Activated T-cell treated with anti-CD3 and anti-CD28 coated beads, Interleukin-2, amount 50 U/mL, for 4 hours (primary cell): ENCODE measurements around the gene KMT5C. TPM values are rescaled to one million over a fixed set of nuclear protein-coding genes. Genes with fewer than 3 reads are reported as not detected.
"Not testable (repeated sequence)": the region's sequence is repeated elsewhere in the genome, so short reads cannot be mapped to it uniquely, and the experiment has no call there.

ENCODE experiments used
- ATAC-seq, 2 donors: fragments of 200-7000 bp; cut with Tn5 transposase; one replicate each; pipeline ENCODE4 v1.10.0; 2021
- DNase-seq: peaks from one replicate; pipeline ENCODE4 v3.0.0-alpha.2; 2020
- H3K27me3 Mint-ChIP-seq: one replicate; pipeline ENCODE4 v1.8.0; 2021; ENCODE audit warnings: low read depth, mixed read lengths
- H3K36me3 Mint-ChIP-seq: one replicate; pipeline ENCODE4 v1.8.0; 2022; ENCODE audit warnings: mixed read lengths; ENCODE audit not compliant: insufficient read depth
- H3K4me1 Mint-ChIP-seq: one replicate; pipeline ENCODE4 v1.8.0; 2021; ENCODE audit warnings: low read depth, mixed read lengths
- H3K4me3 Mint-ChIP-seq: one replicate; pipeline ENCODE4 v1.8.0; 2021; ENCODE audit warnings: mild to moderate bottlenecking, moderate library complexity, mixed read lengths
- H3K9me3 Mint-ChIP-seq: one replicate; pipeline ENCODE4 v1.8.0; 2021; ENCODE audit warnings: mixed read lengths
- total RNA-seq, 3 donors: library from RNA; stranded (reverse); gene quantifications; one replicate each; pipeline ENCODE4 v1.2.1, GENCODE V29; 2021

Gene KMT5C
- total RNA-seq, 3 donors from 2014 or later: 8.1 to 9.2 (median 8.6) TPM

DNA sequence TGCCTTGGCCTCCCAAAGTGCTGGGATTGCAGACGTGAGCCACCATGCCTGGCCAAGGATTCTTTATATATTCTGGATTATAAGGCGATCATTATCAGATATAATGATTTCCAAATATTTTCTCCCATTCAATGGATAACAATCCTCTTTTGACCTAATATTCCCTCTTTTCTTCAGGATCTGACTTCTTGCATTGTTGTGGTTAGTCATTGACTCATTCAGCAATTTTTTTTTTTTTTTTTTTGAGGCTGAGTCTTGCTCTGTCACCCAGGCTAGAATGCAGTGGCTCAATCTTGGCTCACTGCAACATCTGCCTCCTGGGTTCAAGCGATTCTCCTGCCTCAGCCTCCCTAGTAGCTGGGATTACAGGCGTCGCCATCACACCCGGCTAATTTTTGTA, 9.9 kb upstream of the KMT5C start:
- not testable (repeated sequence) for H3K9me3 Mint-ChIP-seq, H3K36me3 Mint-ChIP-seq, ATAC-seq, DNase-seq, H3K4me1 Mint-ChIP-seq, H3K4me3 Mint-ChIP-seq
- H3K27me3 Mint-ChIP-seq: peaks cover 13% of the 10 kb centered on the region

DNA sequence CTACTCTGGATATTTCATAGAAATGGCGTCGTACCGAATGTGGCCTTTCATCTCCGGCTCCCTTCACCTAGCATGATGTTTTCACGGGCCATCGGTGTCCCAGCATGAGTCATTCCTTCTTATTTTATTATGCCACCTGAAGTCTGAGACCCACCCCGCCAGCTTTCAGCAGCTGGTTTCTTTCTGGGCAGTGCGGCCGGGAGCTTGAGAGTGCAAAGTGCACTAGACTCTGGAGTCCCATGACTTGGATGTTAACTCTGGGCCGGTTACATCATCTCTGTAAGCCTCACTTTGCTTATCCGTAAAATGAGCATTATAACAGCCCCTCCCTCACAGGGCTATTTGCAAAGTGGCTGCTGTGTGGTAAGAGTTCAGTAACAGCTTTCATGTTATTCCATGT, 5.8 kb upstream of the KMT5C start:
- no peak for ATAC-seq
- Mint-ChIP-seq H3K27me3 (peaks cover 14% of the 10 kb centered on the region), H3K9me3 (no peaks in the 10 kb centered on the region), H3K4me1 (peaks cover 5% of the 10 kb centered on the region), H3K36me3 (no peaks in the 10 kb centered on the region), H3K4me3 (no peak overlapping the region)
- no peak for DNase-seq

DNA sequence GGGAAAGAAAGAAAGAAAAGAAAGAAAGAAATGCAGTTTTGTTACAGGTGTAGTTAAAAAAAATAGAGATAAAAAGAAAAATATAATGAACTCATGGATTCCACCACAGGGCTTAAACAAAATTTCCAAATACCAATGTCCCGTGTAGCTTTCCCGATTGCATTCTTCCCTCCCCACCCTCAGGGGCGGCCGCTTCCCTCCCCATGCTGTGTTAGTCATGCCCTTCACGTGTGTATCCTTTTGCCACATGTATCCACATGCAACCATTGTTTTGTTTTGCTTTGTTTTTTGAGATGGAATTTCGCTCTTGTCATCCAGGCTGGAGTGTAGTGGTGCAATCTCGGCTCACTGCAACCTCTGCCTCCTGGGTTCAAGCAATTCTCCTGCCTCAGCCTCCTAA, 3.6 kb upstream of the KMT5C start:
- Mint-ChIP-seq H3K9me3 (no peaks in the 10 kb centered on the region), H3K36me3 (no peaks in the 10 kb centered on the region), H3K4me1 (peaks cover 18% of the 10 kb centered on the region), H3K27me3 (peaks cover 12% of the 10 kb centered on the region), H3K4me3 (no peak overlapping the region)
- DNase-seq (no peak), ATAC-seq (no peak)

DNA sequence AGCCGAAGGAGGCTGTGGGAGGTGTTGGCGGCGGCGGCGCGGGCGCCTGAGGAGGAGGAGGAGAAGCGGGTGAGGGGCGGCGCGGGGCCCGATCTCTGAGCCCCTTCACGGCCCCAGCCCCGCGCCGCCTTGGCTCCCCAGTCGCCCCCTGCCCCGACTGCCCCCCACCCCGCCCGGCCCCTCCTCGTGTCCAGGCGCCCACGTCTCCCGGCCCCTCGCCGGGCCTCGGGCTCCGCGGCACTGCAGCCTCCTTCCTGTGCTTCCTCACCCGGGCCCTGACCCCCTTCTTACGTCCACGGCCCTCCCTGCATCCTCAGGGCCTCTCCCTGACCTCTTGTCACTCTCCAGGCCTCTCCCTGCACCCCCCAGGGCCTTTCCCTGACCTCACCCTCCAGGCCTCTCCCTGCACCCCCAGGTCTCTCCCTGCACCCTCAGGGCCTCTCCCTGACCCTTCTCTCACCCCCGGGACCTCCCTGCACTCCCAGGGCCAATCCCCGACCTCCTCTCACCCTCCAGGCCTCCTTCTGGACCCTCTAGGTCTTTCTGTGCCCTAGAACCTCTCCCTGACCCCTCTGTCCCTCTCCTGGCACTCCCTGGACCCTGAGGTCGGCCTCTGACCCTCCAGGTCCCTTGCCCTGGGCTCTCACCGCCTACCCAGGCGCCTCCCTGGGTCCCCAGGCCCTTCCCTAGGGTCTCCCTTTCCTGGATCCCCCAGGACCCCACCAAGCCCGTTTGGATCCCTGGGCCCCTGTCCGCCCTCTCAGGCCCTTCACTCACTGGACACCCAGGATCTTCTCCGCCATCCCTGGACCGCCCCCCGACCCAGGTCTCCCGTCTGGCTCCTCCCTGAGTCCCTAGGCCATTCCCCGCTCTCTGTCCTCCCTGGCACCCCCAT, 460 bp downstream of the KMT5C start:
- peaks cover under 1% of the 10 kb centered on the region for H3K27me3 Mint-ChIP-seq
- no peaks in the 10 kb centered on the region for H3K9me3 Mint-ChIP-seq
- no peak for DNase-seq
- H3K4me1 Mint-ChIP-seq: peaks cover 22% of the 10 kb centered on the region
- ATAC-seq: no peak
- peaks cover 3% of the 10 kb centered on the region for H3K36me3 Mint-ChIP-seq
- peak overlapping the region; percentile 89 for H3K4me3 Mint-ChIP-seq

DNA sequence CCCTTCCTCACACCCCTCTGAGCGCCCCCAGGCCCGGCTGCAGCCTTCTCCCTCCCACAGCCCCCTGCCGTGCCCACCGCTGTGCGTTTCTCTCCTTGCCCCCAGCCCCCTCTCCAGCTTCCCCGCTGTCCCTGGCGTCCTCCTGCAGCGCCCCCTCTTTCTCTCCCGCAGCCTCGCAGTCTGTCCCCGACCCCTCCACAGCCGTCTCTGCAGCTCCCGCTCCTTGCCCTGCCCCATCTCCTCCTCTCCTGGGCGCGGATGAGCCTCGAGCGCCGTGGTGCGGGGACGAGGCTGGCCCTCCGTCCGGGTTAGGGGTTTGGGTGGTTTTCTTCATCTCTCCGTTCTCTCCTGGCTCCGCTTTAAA, 1.1 kb downstream of the KMT5C start:
- no peaks in the 10 kb centered on the region for H3K9me3 Mint-ChIP-seq
- DNase-seq (no peak), ATAC-seq (no peak)
- H3K4me1 Mint-ChIP-seq: peaks cover 22% of the 10 kb centered on the region
- no peaks in the 10 kb centered on the region for H3K27me3 Mint-ChIP-seq
- peaks cover 6% of the 10 kb centered on the region for H3K36me3 Mint-ChIP-seq
- peak overlapping the region; percentile 80 for H3K4me3 Mint-ChIP-seq

DNA sequence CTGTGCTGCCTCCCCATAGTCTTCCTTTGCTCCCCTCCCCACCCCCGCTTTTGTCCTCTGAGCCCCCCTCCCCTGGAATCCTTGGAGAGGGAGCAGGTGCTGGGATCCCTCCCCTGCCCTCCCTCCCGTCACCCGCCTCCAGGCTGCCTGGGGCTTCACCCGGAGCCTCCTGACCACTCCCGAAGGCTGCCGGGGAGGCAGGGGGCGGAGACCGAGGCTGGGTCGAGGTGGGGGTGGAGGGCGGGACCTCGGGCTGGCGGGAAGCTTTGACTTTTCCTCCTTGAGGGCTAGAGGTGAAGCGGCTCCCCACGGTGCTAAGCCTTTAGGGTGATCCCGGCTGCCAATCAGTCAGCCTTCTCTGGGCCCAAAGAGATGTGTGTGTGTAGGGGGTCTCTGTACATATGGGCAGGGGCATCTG, 1.5 kb downstream of the KMT5C start:
- Mint-ChIP-seq H3K4me3 (peak overlapping the region; percentile 80), H3K9me3 (no peaks in the 10 kb centered on the region), H3K27me3 (no peaks in the 10 kb centered on the region), H3K36me3 (peaks cover 6% of the 10 kb centered on the region), H3K4me1 (peaks cover 22% of the 10 kb centered on the region)
- DNase-seq (peak; percentile 29), ATAC-seq (no peak)

DNA sequence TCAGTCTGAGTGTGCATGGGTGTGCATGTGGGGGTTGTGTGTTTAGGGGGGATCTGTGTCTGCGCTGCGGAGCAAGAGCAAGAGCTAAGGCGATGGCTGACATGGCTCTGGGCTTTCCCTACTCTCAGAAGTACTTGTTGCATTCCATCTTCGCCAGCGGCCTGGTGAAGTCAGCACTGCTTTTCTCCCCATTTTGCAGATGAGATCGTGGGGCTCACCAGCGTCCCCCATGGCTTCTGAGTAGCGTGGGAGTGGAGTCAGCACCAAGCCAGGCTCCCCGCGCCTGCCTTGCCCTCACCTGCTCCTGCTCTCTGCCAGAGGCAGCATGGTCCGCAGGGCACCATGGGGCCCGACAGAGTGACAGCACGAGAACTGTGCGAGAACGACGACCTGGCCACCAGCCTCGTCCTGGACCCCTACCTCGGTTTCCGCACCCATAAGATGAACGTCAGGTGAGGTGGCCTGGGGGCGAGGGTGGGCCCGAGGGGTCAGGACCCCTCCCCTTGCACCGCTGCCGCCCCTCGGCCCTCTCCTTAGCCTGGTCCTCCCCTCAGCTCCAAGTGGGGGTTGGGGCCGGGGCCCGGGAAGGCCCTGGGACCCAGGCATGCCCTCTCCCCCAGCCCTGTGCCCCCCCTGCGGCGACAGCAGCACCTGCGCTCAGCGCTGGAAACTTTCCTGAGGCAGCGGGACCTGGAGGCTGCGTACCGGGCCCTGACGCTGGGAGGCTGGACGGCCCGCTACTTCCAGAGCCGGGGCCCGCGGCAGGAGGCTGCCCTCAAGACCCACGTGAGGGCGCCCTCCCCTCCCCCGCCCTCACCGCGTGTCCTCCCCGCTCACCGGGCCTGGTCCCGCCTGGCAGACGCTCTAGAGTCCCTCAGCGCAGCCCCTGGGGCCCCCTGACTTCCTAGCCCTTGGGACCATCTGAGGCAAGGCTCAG, 2.2 kb downstream of the KMT5C start:
- H3K4me1 Mint-ChIP-seq: peaks cover 22% of the 10 kb centered on the region

DNA sequence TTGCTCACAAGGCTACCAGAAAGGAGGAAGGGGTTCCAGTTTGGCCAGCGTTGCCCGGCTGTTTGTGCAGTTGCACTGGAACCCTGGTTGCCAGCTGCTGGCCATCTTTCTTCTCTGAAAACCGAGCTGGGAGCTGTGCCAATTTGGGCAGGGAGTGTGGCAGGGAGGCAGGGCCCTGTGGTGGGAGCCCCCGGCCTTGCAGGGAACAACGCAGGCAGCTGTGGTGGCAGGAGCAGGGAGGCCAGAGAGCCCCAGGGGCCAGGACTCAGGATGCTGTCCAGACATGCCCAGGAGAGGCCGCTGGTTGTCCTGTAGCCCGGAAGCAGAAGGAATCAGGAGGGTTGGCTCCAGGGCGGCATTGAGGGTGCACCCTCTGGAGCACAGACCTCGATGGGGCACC, 4.8 kb downstream of the KMT5C start:
- Mint-ChIP-seq H3K27me3 (no peaks in the 10 kb centered on the region), H3K4me3 (no peak overlapping the region), H3K9me3 (no peaks in the 10 kb centered on the region), H3K4me1 (peaks cover 15% of the 10 kb centered on the region), H3K36me3 (peaks cover 6% of the 10 kb centered on the region)
- DNase-seq: no peak
- ATAC-seq: no peak

More for the DNA sequence above, 2.2 kb downstream of the KMT5C start:
- DNase-seq (no peak), ATAC-seq (no peak)
- H3K27me3 Mint-ChIP-seq: no peaks in the 10 kb centered on the region
- H3K36me3 Mint-ChIP-seq: peaks cover 6% of the 10 kb centered on the region
- H3K4me3 Mint-ChIP-seq: peak overlapping the region; percentile 38
- H3K9me3 Mint-ChIP-seq: no peaks in the 10 kb centered on the region

DNA sequence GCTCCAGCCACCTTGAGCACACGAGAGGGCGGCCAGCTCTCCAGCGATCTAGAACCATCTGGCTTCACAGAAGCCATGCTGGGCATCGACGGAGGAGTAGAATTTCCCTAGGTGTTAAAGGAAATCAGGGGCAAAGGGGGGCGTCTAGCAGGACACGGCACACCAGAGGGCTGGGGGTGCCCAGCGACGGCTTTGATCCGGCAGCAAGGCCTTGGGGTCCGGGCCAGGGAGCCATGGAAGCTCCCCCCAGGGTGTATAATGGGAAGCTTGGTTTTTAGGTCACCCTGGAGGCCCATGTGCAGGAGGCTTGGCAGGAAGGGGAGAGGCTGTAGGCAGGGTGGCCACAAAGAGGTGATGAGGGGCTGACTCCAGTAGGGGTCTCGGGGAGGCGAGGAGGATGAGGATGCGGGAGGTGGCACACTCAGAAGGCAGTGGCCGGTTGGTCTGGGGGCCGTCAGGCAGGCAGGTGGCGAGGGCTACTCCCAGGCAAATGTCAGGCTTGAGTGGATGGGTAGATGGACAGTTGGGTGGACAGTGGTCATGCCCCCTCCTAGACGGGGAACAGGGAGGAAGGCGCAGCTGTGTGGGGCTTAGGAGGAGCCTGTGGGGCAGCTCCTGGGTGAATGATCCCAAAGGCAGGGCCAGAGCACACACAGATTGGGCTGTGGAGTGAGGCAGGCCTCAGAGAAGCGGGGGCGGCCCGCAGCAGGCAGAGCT, 5.6 kb downstream of the KMT5C start:
- Mint-ChIP-seq H3K27me3 (peaks cover under 1% of the 10 kb centered on the region), H3K36me3 (peaks cover 6% of the 10 kb centered on the region), H3K4me3 (no peak overlapping the region), H3K4me1 (peaks cover 12% of the 10 kb centered on the region), H3K9me3 (no peaks in the 10 kb centered on the region)
- ATAC-seq (no peak), DNase-seq (no peak)

DNA sequence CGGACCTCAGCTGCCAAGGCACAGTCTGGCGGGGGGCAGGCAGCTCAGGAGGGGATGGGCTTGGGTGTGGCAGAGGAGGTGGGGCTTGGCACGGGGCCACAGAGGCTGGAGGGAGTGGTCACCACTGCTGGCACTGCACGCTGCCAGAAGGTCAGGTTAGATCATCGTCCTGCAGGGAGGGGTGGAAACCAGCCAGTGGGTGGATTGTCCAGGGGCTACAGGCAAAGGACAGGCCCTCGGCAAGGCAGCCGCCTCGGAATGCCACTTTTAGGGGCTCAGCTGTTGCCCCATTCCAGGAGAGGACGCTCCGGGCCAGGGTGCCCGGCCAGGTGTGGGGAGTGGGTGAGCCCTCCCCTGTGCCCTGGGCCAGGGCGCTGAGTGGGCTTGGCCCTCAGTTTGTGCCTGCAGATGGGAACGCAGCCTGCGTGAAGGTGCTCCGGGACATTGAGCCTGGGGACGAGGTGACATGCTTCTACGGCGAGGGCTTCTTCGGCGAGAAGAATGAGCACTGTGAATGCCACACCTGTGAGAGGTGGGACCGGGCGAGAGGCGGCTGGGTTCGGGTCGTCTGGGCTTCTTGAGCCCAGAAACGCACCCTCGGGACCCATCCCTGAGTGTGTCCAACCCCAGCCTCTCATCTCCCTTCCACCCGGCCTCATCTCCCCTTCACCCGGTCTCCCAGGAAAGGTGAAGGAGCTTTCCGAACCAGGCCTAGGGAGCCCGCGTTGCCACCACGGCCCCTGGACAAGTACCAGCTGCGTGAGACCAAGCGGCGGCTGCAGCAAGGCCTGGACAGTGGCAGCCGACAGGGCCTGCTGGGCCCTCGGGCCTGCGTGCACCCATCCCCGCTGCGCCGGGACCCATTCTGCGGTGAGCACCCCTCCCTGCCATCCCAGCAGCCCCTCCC, 6.4 kb downstream of the KMT5C start:
- ATAC-seq: no peak
- Mint-ChIP-seq H3K9me3 (no peaks in the 10 kb centered on the region), H3K36me3 (peaks cover 6% of the 10 kb centered on the region), H3K4me1 (peaks cover 4% of the 10 kb centered on the region), H3K4me3 (no peak overlapping the region), H3K27me3 (peaks cover 8% of the 10 kb centered on the region)
- no peak for DNase-seq

DNA sequence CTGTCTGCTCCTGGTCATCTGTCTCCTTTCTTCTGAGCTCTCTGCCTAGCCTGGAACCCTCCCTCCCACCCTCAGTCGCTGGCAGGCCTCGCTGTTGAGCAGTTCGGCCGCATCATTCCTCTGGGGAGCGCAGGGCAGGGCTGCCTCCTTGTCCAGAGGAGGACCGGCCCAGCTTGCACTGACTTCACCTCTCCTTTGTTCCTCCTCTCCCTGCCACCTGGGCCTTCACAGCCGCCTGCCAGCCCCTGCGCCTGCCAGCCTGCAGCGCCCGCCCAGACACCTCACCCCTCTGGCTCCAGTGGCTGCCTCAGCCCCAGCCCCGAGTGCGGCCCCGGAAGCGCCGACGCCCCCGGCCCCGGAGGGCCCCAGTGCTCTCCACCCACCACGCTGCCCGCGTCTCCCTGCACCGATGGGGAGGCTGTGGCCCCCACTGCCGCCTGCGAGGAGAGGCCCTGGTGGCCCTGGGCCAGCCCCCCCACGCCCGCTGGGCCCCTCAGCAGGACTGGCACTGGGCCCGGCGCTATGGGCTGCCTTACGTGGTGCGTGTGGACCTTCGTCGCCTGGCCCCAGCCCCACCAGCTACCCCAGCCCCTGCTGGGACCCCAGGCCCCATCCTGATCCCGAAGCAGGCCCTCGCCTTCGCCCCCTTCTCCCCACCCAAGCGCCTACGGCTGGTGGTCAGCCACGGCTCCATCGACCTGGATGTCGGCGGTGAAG, 7.2 kb downstream of the KMT5C start:
- Mint-ChIP-seq H3K27me3 (peaks cover 16% of the 10 kb centered on the region), H3K9me3 (no peaks in the 10 kb centered on the region), H3K36me3 (peaks cover 6% of the 10 kb centered on the region), H3K4me1 (peaks cover 3% of the 10 kb centered on the region), H3K4me3 (no peak overlapping the region)
- ATAC-seq: no peak
- DNase-seq: no peak

DNA sequence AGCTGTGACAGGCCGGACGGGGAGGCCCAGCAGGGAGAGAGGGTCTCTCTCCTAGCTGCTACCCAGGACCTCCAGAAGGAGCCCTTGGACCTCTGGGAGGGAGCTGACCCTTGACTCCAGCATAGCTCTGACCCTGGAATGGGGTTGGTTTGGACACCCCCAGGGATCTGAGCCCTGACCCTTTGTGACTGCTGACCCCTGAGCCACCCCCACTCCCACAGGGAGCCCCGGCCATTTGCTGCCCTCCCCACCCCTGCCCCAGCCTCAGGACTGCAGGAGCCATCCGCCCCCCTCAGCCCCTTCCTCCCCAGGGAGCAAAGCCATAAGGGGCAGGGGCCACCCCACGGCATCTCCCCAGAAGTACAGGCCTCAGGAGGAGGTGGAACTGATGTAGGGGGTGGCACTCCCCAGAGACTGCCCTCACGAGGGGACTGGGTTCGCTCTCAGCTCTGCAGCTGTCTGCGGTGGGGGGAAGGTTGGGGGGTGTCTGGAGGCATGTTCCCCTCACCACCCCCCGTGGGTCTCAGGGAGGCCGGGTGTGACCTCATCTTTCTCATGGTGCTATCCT, 7.8 kb downstream of the KMT5C start:
- H3K27me3 Mint-ChIP-seq: peaks cover 23% of the 10 kb centered on the region
- peaks cover 6% of the 10 kb centered on the region for H3K36me3 Mint-ChIP-seq
- DNase-seq: no peak
- peaks cover 4% of the 10 kb centered on the region for H3K4me1 Mint-ChIP-seq
- H3K4me3 Mint-ChIP-seq: no peak overlapping the region
- no peak for ATAC-seq
- H3K9me3 Mint-ChIP-seq: no peaks in the 10 kb centered on the region
